ENCODE data around the gene NFATC1. TPM values are rescaled to one million over a fixed set of nuclear protein-coding genes. Genes with fewer than 3 reads are reported as not detected.

Gene NFATC1
- polyA plus RNA-seq, 3 donors = 2.5 to 21.7 (median 8.8) TPM

DNA sequence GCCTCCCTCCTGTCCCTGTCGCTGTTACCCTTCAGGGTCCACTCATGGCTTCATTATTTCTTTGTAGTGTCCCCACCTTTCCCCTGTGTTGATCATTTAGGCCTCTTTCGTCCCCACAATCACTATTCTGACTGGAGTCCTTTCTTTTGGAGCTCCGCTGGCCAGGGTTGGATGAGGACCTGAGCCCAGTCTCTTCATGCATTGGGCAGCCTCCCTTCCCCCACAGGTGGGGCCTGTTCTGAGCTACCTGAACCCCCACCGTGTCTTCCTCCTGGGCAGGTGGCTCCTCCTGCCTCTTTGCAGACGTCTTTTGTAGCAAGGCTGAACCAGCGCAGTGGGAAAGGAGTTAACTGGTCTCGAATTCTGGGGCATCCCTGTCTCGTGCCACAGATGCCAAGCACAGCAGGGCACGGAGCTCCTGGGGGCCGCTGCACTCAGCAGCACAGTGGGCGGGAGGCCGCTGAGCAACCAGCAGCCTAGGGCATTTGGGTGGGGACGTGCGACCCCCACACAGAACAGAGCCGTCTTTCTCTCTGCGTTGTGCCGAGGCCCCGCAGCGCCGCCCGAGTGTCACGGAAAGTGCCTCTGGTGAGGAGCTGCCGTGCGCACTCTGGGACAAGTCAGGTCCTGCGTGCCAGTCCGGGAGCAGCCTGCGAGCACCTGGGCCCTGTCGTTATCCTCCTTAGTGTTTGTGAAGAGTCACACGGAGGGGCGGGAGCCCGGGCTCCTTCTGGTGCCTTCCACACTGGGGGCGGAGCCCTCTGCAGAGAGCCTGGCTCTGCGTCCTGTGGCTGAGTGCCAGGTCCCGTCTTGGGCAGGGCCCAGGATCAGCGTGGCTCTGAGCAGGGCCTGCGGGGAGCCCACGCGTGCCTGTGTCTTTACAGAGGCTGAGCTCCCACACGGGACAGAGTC is 130.1 kb downstream of the NFATC1 start:
- 68 to 81% (median 77%) methylated on average over 39 of the region's 39 CpGs for WGBS, 3 donors
- no peak overlapping the region for H3K27ac ChIP-seq (ENCODE audit: low read depth, low read length)

DNA sequence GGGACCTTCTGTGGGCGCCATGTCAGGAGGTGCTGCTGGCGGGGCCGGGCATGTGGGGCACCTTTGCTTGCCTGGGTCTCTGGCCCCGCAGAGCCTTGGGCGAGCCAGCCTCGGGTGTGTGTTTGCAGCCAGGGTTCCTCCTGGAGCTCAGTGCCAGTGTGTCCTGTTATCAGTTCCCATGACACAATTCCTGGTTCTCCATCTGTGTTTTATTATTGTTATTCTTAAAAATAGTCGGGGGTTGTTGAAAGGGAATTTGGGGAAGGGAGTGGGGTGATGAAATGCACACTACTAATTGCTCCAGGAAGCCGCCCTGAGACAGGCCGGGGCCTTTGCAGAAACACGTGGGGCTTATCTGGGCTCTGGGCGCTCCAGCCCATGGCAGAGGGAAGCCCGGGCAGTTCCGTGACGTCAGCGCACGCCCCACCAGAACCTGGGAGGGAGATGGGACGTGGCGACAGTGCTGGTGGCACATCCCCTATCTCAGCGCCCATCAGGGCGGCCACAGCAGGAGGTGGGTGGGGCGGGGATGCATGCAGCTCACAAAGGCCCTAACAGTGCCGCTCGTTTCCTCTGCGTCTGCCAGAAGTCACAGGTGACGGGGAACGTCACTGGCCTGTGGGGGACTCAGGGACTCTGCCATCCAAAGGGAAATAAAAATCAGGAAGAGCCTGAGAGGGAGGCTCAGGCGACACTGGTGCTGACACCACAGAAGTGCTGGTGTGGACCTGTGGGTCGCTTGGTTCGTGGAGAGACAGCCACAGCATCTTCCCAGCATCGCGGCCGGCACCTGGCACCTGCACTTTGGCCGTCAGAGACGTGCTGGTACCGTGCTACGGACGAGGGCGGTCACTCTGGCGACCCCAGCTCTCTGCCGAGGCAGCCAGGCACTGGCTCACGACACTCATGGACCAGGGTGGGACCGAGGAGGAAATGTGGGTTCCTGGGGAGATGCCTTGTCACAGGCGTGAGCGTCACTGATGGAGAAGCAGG is 131.0 kb downstream of the NFATC1 start:
- WGBS, 3 donors = 79 to 80% (median 79%) methylated on average over 44 of the region's 44 CpGs
- no peak overlapping the region for H3K27ac ChIP-seq (ENCODE audit: low read depth, low read length)

GRCh38 chr18:79527656-79528315 is 132.1 kb downstream of the NFATC1 start:
- WGBS, 3 donors = 85 to 94% (median 93%) methylated on average over 16 of the region's 16 CpGs
- no peak overlapping the region for H3K27ac ChIP-seq (ENCODE audit: low read depth, low read length)

DNA sequence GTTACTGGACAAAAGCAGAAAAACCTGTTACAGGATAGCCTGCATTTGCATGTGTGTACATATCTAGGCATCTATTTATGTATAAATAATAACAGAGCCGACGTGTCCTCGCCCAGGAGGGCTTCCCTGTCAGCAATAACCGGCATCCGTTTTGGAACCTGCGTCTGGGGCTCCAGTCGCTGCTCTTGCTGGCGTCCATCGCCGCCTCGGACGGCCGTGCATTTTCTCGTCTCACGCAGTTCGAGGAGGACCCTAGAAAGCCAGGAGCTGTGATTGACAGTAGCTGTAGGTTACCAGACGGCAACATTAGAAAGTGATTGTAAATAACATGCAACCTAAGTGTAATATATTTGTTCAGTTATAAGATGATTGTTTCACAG is 132.6 kb downstream of the NFATC1 start:
- WGBS, 3 donors = 87 to 95% (median 94%) methylated on average over 17 of the region's 17 CpGs
- H3K27ac ChIP-seq (ENCODE audit: low read depth, low read length) = no peak overlapping the region

DNA sequence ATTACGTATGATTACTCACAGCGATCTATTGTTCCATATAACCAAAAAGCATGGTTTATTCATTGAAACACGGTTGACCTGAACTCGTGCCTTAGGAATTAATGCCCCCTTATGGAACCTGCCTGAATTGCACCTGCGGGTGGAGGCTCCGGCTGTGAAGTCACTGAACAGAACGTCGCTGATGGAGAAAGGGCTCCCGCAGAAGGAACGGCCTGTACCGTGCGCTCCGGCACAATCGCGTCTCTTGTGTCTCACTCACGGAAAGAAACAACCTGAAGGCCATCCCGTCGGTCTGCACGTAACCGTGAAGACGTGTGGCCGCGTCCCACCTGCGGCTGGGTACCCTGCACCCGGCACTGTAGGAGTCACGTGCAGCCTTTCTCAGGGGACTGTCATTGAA is 133.1 kb downstream of the NFATC1 start:
- no peak overlapping the region for H3K27ac ChIP-seq (ENCODE audit: low read depth, low read length)
- WGBS, 3 donors = 37 to 63% (median 58%) methylated on average over 26 of the region's 26 CpGs

- 83 to 92% (median 91%) methylated on average over 20 of the region's 20 CpGs for WGBS, 3 donors
- H3K27ac ChIP-seq (ENCODE audit: low read depth, low read length) = no peak overlapping the region
These were observed 133.6 kb downstream of the NFATC1 start for GRCh38 chr18:79529296-79529695.

- 87 to 93% (median 91%) methylated on average over 24 of the region's 24 CpGs for WGBS, 3 donors
These were observed 134.3 kb downstream of the NFATC1 start for GRCh38 chr18:79529991-79530390.

DNA sequence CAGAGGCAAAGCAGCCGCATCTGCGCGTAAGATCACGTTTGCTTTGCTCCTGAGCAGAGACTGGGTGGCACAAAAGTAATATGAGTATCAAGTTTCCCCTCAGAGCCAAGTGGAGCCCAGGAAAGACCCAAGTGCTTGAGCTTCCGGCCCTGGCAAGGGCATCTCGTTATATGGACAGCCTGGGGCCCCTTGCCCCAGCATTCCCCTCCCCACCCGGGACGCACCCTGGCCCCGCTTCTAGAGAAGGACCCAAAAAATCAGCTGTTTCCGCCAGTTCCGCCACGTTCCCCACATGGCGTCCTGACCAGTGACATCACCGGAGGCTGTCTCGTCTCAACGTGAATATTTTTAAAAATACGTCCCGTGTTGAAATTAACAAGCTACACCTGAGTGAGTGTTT is 135.1 kb downstream of the NFATC1 start:
- WGBS, 3 donors = 86 to 94% (median 92%) methylated on average over 18 of the region's 18 CpGs
- no peak overlapping the region for H3K27ac ChIP-seq (ENCODE audit: low read depth, low read length)

More at GRCh38 chr18:79529991-79530390, 134.3 kb downstream of the NFATC1 start:
- H3K27ac ChIP-seq (ENCODE audit: low read depth, low read length) = no peak overlapping the region

- WGBS, 3 donors = 55 to 85% (median 68%) methylated on average over 20 of the region's 20 CpGs
- no peak overlapping the region for H3K27ac ChIP-seq (ENCODE audit: low read depth, low read length)
These were observed 135.7 kb downstream of the NFATC1 start for GRCh38 chr18:79531386-79531785.

- H3K27ac ChIP-seq (ENCODE audit: low read depth, low read length) = no peak overlapping the region
- 25 to 55% (median 47%) methylated on average over 10 to 16 of the region's 18 CpGs for WGBS, 3 donors
These were observed 136.2 kb downstream of the NFATC1 start for GRCh38 chr18:79531926-79532312.

- WGBS, 3 donors = 28 to 45% (median 43%) methylated on average over 32 to 34 of the region's 34 CpGs
- no peak overlapping the region for H3K27ac ChIP-seq (ENCODE audit: low read depth, low read length)
These were observed 136.7 kb downstream of the NFATC1 start for GRCh38 chr18:79532313-79533007.

GRCh38 chr18:79533146-79533545 is 137.4 kb downstream of the NFATC1 start:
- no peak overlapping the region for H3K27ac ChIP-seq (ENCODE audit: low read depth, low read length)
- 77 to 92% (median 92%) methylated on average over 13 of the region's 13 CpGs for WGBS, 3 donors

GRCh38 chr18:79533591-79533990 is 137.9 kb downstream of the NFATC1 start:
- no peak overlapping the region for H3K27ac ChIP-seq (ENCODE audit: low read depth, low read length)
- WGBS, 3 donors = 78 to 92% (median 88%) methylated on average over 9 of the region's 9 CpGs

DNA sequence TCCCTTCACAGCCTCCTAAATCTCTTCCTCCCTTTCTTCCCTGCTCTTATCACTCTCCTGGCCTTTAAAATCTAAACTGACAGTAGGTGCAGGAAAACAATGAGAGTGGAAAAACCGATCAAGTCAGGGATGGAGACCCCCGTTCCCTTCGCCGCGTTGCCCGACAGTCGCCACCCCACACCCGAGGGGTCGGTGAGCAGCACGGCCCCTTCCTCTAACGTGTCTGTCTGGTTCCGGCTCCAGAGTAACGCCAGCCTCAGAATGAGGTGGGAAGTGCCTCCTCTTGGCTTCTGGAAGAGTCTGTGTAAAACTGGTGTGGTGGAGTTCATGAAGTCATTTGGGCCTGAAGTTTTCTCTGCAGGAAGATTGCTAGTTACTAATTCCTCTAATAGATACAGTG is 138.6 kb downstream of the NFATC1 start:
- WGBS, 3 donors = 69 to 84% (median 81%) methylated on average over 13 of the region's 13 CpGs
- no peak overlapping the region for H3K27ac ChIP-seq (ENCODE audit: low read depth, low read length)

GRCh38 chr18:79537758-79538157 is 142.0 kb downstream of the NFATC1 start:
- WGBS, 3 donors = 93 to 98% (median 97%) methylated on average over 8 of the region's 8 CpGs
- no peak overlapping the region for H3K27ac ChIP-seq (ENCODE audit: low read depth, low read length)

- no peak overlapping the region for H3K27ac ChIP-seq (ENCODE audit: low read depth, low read length)
- WGBS, 3 donors = 90 to 96% (median 95%) methylated on average over 12 of the region's 12 CpGs
These were observed 142.9 kb downstream of the NFATC1 start for GRCh38 chr18:79538635-79539034.

DNA sequence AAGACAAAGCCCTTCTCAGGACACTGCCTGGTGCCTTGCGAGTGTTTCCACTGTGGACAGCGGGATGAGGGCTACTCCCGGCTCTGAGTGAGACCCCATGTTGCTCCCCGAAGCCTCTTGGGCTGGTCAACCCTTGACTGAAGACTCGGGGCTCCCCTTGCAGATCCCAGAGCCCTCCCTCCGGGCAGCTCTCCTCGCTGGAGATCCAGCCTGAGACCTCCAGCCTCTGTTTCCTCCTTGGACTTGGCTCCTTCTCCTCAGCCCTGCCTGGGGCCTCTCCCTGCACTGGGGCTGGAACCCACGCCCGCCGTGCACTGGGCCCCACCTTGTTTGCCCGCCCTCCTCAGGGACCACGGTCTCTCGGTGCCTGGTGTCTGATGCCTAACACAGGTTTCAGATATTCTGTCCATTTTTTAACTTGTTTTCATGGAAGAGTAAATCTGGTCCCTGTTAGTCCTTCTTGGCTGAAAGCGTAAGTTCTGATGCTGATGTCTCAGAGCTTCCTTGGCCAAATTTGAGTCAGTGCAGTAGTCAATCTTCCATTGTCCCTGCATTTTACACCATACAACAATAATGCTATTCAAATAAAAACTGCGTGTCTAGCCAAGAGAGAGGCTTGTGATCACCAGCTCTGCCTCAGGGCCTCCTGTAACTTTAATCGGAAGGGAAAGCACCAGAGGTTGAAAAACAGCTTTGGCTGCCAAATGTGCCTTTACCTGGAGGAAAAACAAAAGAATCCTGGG is 144.6 kb downstream of the NFATC1 start:
- no peak overlapping the region for H3K27ac ChIP-seq (ENCODE audit: low read depth, low read length)
- WGBS, 3 donors = 75 to 81% (median 78%) methylated on average over 16 of the region's 16 CpGs
